Gastrocnemius medialis (tissue), 4 donors: Measurements from ENCODE around the gene HPS1.

Experiments used
- POLR2A ChIP-seq, 2 donors: fragments of 450-650 bp; IDR thresholded peaks; one replicate each; pipeline ENCODE4 v1.6.1; 2017; ENCODE audit warnings: antibody characterized with exemption in 2 of 2, mild to moderate bottlenecking in 2 of 2, moderate library complexity in 2 of 2
- TF ChIP-seq, protein P1 (sequence below), 5 experiments: fragments of 450-650 bp in 3 of 5; fragments of 200-600 bp in 2 of 5; sonication (generic) in 2 of 5; IDR thresholded peaks in 4 of 5; conservative IDR thresholded peaks in 1 of 5; 1 replicate in 4 of 5; 2 replicates in 1 of 5; pipeline ENCODE4 v1.5.1; 2016 to 2019; ENCODE audit warnings: antibody characterized with exemption in 5 of 5, mild to moderate bottlenecking in 3 of 5, moderate library complexity in 3 of 5

DNA sequence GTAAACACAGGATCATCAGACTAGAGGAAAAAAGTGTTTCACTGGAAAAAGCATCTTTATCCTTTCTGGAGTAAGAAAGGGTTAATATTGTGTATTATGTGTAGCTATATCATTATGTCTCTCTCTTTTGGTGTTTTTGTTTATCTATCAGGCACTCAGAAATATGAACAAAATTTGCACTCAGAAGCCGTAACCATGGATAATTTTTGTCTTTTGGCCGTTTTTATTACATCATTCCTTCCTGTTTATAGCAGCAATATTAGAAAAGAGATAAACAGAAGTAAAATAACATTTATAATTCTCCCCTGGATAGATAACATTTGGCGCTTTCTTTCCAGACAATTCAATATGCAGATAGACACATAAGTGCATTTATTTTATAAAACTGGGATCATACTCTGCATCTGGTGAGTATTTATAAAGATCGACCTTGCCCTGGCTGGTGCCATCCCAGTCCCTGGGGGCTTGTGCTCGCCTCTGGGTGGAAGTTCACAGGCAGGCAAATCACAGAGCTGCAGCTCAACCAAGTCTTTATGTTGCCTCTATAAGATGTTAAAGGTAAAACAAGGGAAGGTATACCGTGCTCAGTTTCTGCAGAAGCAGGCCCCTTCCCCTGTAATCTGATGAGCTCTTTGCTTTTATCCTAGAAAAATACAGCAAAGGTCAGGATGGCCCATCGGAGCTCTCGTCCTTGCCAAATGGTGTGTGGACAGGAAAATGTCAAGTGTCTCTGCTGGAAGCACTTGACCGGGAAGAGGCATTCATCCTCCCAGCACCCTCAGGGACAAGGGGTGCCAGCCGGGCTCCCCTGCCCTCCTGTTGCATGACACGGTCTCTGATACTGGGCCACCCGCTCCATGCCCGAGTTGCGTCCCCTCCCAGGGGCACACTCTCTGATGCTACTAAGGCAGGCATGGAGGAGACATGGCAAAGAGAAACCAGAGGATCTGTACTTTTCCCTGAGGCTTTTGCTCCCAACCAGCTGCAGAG is 75.6 kb downstream of the HPS1 start:
- TF ChIP-seq, protein P1, sequence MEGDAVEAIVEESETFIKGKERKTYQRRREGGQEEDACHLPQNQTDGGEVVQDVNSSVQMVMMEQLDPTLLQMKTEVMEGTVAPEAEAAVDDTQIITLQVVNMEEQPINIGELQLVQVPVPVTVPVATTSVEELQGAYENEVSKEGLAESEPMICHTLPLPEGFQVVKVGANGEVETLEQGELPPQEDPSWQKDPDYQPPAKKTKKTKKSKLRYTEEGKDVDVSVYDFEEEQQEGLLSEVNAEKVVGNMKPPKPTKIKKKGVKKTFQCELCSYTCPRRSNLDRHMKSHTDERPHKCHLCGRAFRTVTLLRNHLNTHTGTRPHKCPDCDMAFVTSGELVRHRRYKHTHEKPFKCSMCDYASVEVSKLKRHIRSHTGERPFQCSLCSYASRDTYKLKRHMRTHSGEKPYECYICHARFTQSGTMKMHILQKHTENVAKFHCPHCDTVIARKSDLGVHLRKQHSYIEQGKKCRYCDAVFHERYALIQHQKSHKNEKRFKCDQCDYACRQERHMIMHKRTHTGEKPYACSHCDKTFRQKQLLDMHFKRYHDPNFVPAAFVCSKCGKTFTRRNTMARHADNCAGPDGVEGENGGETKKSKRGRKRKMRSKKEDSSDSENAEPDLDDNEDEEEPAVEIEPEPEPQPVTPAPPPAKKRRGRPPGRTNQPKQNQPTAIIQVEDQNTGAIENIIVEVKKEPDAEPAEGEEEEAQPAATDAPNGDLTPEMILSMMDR (IDR thresholded peaks at IDR 0.05 in 4 of 5, conservative IDR thresholded peaks at IDR 0.05 in 1 of 5): no peak
- no peak for TF ChIP-seq POLR2A (IDR thresholded peaks at IDR 0.05)
